Liver (tissue), 9 donors: ENCODE results near the gene MPND. TPM values are rescaled to one million over a fixed set of nuclear protein-coding genes. Genes with fewer than 3 reads are reported as not detected.

ENCODE experiments used
- DNase-seq: peaks from one replicate; pipeline ENCODE4 v3.0.0-alpha.2; 2017; ENCODE audit warnings: low spot score
- H3K27ac ChIP-seq, 2 donors: one replicate each; pipeline ENCODE4 v1.7.0; 2013; ENCODE audit warnings: inconsistent platforms in 2 of 2, low read length in 2 of 2, control low read depth in 1 of 2, low read depth in 1 of 2, mild to moderate bottlenecking in 1 of 2
- H3K27me3 ChIP-seq, 4 donors: one replicate each; pipeline versions ENCODE4 v1.6.1 to v1.7.0; 2013; ENCODE audit warnings: low read length in 3 of 4, inconsistent platforms in 1 of 4, mild to moderate bottlenecking in 1 of 4, moderate library complexity in 1 of 4; ENCODE audit not compliant: control insufficient read depth in 4 of 4, insufficient read depth in 4 of 4
- H3K36me3 ChIP-seq, 4 donors: one replicate each; pipeline versions ENCODE4 v1.6.1 to v1.7.0; 2013; ENCODE audit warnings: low read length in 3 of 4, mild to moderate bottlenecking in 3 of 4, low read depth in 1 of 4, moderate library complexity in 1 of 4; ENCODE audit not compliant: control insufficient read depth in 4 of 4, insufficient read depth in 3 of 4
- H3K4me1 ChIP-seq, 4 donors: one replicate each; pipeline versions ENCODE4 v1.6.1 to v1.7.0; 2013; ENCODE audit warnings: low read length in 3 of 4, mild to moderate bottlenecking in 3 of 4, moderate library complexity in 1 of 4; ENCODE audit not compliant: control insufficient read depth in 4 of 4, insufficient read depth in 4 of 4
- H3K4me3 ChIP-seq, 3 donors: one replicate each; pipeline versions ENCODE4 v1.6.1 to v1.7.0; 2013; ENCODE audit warnings: low read length in 3 of 3, control low read depth in 1 of 3, low read depth in 1 of 3, mild to moderate bottlenecking in 1 of 3
- H3K9ac ChIP-seq, 2 donors: one replicate each; pipeline ENCODE4 v1.7.0; 2013; ENCODE audit warnings: low read length in 2 of 2, mild to moderate bottlenecking in 2 of 2, moderate library complexity in 2 of 2, control low read depth in 1 of 2, low read depth in 1 of 2
- H3K9me3 ChIP-seq, 4 donors: one replicate each; pipeline versions ENCODE4 v1.6.1 to v1.7.0; 2013; ENCODE audit warnings: low read length in 3 of 4; ENCODE audit not compliant: control insufficient read depth in 4 of 4
- ATF3 ChIP-seq: IDR thresholded peaks from 2 replicates; pipeline ENCODE4 v1.6.1; 2016; ENCODE audit warnings: antibody characterized with exemption
- FOXA1 ChIP-seq: IDR thresholded peaks from 2 replicates; pipeline ENCODE4 v1.6.1; 2016; ENCODE audit warnings: antibody characterized with exemption
- FOXA2 ChIP-seq: IDR thresholded peaks from 2 replicates; pipeline ENCODE4 v1.6.1; 2016; ENCODE audit warnings: antibody characterized with exemption
- GABPA ChIP-seq, 2 donors: IDR thresholded peaks in 1 of 2; conservative IDR thresholded peaks in 1 of 2; 2 replicates each; pipeline ENCODE4 v1.6.1; 2016; ENCODE audit warnings: antibody characterized with exemption in 2 of 2, mild to moderate bottlenecking in 1 of 2, moderate library complexity in 1 of 2
- HNF4A ChIP-seq, 2 donors: conservative IDR thresholded peaks; 2 replicates each; pipeline ENCODE4 v1.6.1; 2016; ENCODE audit warnings: antibody characterized with exemption in 2 of 2, mild to moderate bottlenecking in 2 of 2
- HNF4G ChIP-seq: IDR thresholded peaks from 2 replicates; pipeline ENCODE4 v1.6.1; 2016; ENCODE audit warnings: antibody characterized with exemption
- JUND ChIP-seq, 2 donors: IDR thresholded peaks; 2 replicates each; pipeline ENCODE4 v1.6.1; 2016; ENCODE audit warnings: antibody characterized with exemption in 2 of 2
- NR2F2 ChIP-seq: IDR thresholded peaks from 2 replicates; pipeline ENCODE4 v1.6.1; 2016; ENCODE audit warnings: antibody characterized with exemption
- RAD21 ChIP-seq, 2 donors: IDR thresholded peaks; 2 replicates each; pipeline ENCODE4 v1.6.1; 2016; ENCODE audit warnings: antibody characterized with exemption in 2 of 2, mild to moderate bottlenecking in 2 of 2
- REST ChIP-seq: IDR thresholded peaks from 2 replicates; pipeline ENCODE4 v1.6.1; 2016; ENCODE audit warnings: antibody characterized with exemption, mild to moderate bottlenecking
- RXRA ChIP-seq, 2 donors: IDR thresholded peaks; 2 replicates each; pipeline ENCODE4 v1.6.1; 2017 to 2018; ENCODE audit warnings: antibody characterized with exemption in 2 of 2, mild to moderate bottlenecking in 1 of 2
- SP1 ChIP-seq: IDR thresholded peaks from 2 replicates; pipeline ENCODE4 v1.6.1; 2018; ENCODE audit warnings: antibody characterized with exemption, mild to moderate bottlenecking
- TAF1 ChIP-seq: conservative IDR thresholded peaks from 2 replicates; pipeline ENCODE4 v1.6.1; 2016; ENCODE audit warnings: antibody characterized with exemption, mild to moderate bottlenecking
- WGBS: extraction: QIAGEN DNeasy Blood & Tissue Kit; methylation state at CpG from one replicate; pipeline ENCODE4 v1.1.7; 2013; 5-methylcytosine and 5-hydroxymethylcytosine counted together
- polyA plus RNA-seq, 2 donors: library from polyadenylated mRNA; stranded (reverse) in 1 of 2; unstranded in 1 of 2; fragments of 200-250 nt in 1 of 2; fragments of >200 nt in 1 of 2; fragmentation: Nextera tagmentation in 1 of 2; extraction: Ambion mirVana in 1 of 2; gene quantifications; one replicate each; pipeline versions ENCODE4 v1.2.1 to v1.2.3, GENCODE V29; 2013 to 2015
- total RNA-seq, 2 donors: library from RNA; depleted of rRNA; stranded (reverse); fragments of >200 nt; gene quantifications; one replicate each; pipeline ENCODE4 v1.2.3, GENCODE V29; 2014
- TF ChIP-seq, protein P1 (sequence below): fragments of 150-350 bp; IDR thresholded peaks from 2 replicates; pipeline ENCODE4 v1.5.1; 2017; ENCODE audit warnings: improper control_type of control experiment, low read depth, low read length; ENCODE audit not compliant: missing input control
- donor health status: healthy.
- donor health status: healthy.
- donor health status: healthy.
- donor health status: healthy.
- donor health status: healthy.

MPND gene
- total and polyA plus RNA-seq, 4 donors = 4.7 to 9.9 (median 9.2) TPM

GRCh38 chr19:4391306-4391693 lies 47.9 kb downstream of the MPND start:
- Histone ChIP-seq H3K27me3 (no peaks in the 10 kb centered on the region), H3K36me3 (peaks cover 0 to 5% (median 3%) of the 10 kb centered on the region in 4 donors), H3K27ac (peak overlapping the region; percentile 81 to 95), H3K9ac (peak overlapping the region; percentile 45 to 63), H3K9me3 (no peaks in the 10 kb centered on the region), H3K4me3 (no peak overlapping the region), H3K4me1 (peaks cover 27 to 72% (median 60%) of the 10 kb centered on the region in 4 donors)
- TF ChIP-seq FOXA2 = no peak
- no peak for TF ChIP-seq GABPA (IDR thresholded peaks at IDR 0.05 in 1 of 2, conservative IDR thresholded peaks at IDR 0.05 in 1 of 2)
- no peak for TF ChIP-seq REST
- TF ChIP-seq RAD21 (IDR thresholded peaks at IDR 0.05) = no peak
- TF ChIP-seq JUND (IDR thresholded peaks at IDR 0.05) = no peak
- TF ChIP-seq SP1 = no peak
- TF ChIP-seq HNF4G = no peak
- no peak for TF ChIP-seq NR2F2
- no peak for TF ChIP-seq FOXA1
- TF ChIP-seq ATF3 = no peak
- TF ChIP-seq, protein P1, sequence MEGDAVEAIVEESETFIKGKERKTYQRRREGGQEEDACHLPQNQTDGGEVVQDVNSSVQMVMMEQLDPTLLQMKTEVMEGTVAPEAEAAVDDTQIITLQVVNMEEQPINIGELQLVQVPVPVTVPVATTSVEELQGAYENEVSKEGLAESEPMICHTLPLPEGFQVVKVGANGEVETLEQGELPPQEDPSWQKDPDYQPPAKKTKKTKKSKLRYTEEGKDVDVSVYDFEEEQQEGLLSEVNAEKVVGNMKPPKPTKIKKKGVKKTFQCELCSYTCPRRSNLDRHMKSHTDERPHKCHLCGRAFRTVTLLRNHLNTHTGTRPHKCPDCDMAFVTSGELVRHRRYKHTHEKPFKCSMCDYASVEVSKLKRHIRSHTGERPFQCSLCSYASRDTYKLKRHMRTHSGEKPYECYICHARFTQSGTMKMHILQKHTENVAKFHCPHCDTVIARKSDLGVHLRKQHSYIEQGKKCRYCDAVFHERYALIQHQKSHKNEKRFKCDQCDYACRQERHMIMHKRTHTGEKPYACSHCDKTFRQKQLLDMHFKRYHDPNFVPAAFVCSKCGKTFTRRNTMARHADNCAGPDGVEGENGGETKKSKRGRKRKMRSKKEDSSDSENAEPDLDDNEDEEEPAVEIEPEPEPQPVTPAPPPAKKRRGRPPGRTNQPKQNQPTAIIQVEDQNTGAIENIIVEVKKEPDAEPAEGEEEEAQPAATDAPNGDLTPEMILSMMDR = no peak
- whole genome bisulfite sequencing = 31% methylated on average over 9 of the region's 9 CpGs
- DNase-seq = no peak

DNA sequence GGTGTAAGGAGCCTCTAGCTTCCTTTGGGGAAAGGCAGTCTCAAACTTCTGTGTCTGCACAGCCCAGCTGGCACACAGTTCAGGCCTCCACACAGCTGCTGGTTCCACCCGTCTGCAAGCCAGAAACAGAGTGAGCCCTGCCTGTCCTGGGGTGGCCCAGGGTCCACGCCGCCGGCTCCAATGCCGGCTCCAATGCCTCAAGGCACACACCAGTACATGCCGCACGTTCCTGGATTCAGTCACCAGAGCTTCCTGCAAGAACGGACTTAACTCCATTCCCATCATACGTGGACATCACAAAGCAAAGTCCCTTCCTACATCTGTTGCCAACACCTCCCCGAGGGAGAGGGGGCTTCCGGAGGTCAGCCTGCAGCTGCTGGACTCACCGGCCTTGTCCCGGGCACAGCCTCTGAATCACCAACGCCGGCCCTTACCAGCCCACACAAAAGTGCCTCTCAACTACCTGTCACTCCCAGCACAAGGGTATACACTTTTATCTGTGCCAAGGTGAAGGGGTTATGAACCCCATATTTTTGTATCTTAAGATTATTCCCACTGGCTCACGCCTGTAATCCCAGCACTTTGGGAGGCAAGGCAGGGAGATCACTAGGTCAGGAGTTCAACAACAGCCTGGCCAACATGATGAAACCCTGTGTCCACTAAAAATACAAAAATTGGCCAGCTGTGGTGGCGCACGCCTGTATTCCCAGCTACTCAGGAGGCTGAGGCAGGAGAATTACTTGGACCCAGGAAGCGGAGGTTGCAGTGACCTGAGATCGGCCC lies 48.5 kb downstream of the MPND start:
- peak; percentile 61 to 68 for TF ChIP-seq HNF4A (conservative IDR thresholded peaks at IDR 0.05)
- no peak for TF ChIP-seq FOXA1
- TF ChIP-seq RAD21 (IDR thresholded peaks at IDR 0.05) = no peak
- TF ChIP-seq JUND (IDR thresholded peaks at IDR 0.05) = peak; percentile 22 to 23
- TF ChIP-seq RXRA (IDR thresholded peaks at IDR 0.05) = peak; percentile 39 to 42
- no peak for TF ChIP-seq TAF1
- peak; percentile 44 for TF ChIP-seq SP1
- TF ChIP-seq NR2F2 = peak; percentile 98
- Histone ChIP-seq H3K4me3 (no peak overlapping the region), H3K9ac (peak overlapping the region; percentile 52 to 63), H3K36me3 (peaks cover 0 to 5% (median 3%) of the 10 kb centered on the region in 4 donors), H3K27me3 (no peaks in the 10 kb centered on the region), H3K4me1 (peaks cover 27 to 73% (median 59%) of the 10 kb centered on the region in 4 donors), H3K27ac (peak overlapping the region; percentile 81 to 95), H3K9me3 (no peaks in the 10 kb centered on the region)
- WGBS = 32% methylated on average over 20 of the region's 20 CpGs
- DNase-seq = no peak
